ENCODE measurements around the gene CDCP1.

CDCP1 gene

DNA sequence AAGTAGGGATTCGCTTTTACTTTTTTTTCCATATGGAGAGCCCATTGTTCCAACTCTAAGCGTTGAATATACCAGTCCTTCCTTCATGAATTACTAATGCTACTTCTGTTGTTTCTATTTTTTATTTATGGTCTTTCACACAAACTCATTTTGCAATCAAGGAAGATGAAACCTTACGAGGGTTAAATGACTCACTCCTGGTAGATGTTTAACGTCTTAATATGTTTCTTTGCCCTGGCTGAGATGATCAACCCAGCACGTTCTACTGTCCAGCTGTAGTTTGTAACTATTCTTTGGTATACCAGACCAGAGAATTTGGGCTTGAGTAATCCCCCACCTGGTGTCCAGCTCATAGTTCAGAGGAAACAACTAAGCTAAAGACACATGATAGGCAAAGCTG lies 23.1 kb downstream of the CDCP1 start:
- peak overlapping the region in 13 of 21 experiments; percentile 4 to 74 (median 41) for H3K27ac ChIP-seq

DNA sequence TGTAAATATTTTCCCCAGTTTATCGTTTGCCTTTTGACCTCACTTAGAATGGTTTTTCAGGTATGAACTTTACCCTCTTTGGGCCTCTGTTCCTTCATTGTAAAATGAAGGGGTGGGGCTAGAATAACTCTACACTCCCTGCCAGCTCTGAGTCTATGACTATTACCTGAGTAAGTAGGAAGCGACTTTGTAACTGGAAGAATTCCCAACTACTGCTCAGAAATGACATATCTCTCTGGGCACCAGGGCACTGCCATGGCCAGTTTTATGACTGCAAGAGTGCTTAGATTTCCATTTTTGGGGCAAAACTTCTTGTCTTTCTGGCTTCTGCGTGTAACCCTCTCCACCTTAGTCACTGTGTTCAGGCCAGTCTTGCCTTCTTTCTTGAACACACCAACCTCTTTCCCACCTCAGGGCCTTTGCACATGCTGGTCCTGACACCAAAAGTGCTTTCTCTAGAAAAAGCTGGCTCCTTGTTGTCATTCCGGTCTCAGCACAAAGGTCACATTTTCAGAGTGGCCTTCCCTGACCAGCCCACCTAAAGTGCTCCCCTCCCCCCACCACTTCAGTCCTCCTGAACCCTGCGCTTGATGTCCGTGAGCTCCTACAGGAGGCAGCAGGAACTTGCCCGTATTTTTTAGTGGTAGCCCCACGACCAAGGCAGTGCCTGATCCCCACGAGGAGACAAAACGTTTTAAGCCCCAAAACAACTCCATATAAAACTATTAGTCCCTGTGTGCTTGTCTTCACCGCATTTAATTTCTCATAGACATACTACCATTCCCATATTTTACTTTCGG lies 25.6 kb downstream of the CDCP1 start:
- H3K4me3 ChIP-seq = no peak overlapping the region
- no peak overlapping the region for H3K27ac ChIP-seq

More for the DNA sequence above, 23.1 kb downstream of the CDCP1 start:
- H3K4me3 ChIP-seq = no peak overlapping the region

GRCh38 chr3:45119824-45120358 lies 26.3 kb downstream of the CDCP1 start:
- Histone ChIP-seq H3K4me3 (no peak overlapping the region), H3K27ac (no peak overlapping the region)

DNA sequence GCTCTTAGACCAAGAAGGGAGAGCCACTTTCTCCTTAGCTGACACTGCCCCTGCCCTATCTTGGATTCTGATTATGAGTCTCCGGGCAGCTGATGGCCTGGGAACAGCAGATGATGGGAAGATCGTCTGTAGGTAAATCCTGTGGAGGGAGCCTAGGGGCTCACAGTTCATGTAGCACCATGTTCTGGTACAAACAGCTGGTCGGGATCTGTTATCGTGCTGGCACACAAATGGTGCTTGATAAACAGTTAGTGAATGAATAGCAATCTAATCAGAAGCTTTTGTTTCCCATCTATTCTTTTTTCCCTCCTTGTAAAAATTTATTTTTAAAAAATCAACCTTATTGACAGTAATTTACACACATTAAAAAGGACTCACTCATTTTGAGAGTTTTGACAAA lies 26.8 kb downstream of the CDCP1 start:
- no peak overlapping the region for H3K4me3 ChIP-seq
- no peak overlapping the region for H3K27ac ChIP-seq

DNA sequence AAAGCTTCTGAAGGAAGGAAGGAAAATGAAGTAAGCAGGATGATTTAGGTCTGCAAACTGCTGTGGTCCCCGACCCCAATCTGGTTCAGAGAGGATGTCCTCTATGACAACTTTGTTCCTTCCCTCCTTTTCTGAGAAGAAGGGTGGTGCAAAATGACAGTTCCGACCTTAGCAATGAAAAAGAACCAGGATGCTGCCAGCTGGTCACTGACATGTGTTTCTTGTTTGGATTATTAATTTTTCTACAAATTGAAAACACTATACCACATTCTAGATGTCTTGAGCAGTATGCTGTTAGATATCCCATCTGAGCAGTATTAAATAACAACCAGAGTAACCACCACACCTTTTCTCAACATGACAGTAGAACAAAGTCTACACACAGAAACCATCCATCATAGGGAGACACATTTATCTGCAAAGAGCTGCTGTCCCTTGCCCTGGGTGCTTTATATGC lies 27.5 kb downstream of the CDCP1 start:
- H3K4me3 ChIP-seq = no peak overlapping the region
- H3K27ac ChIP-seq = no peak overlapping the region

DNA sequence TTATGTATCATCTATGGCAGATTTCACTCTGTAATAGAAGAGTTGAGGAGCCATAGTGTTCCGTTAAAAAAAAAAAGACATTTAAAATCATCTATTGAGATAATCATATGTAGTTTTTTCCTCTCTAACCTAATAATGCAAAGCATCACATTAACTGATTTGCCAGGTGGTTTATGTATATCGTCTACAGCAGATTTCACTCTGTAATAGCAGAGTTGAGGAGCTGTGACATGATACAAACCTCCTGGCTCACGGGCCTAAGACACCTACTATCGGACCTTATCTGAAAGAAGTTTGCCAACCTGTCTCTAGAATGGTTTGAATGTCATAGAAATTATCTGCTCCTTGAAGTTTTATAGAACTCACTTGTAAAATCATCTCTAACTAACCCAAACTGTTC lies 29.8 kb downstream of the CDCP1 start:
- Histone ChIP-seq H3K27ac (no peak overlapping the region), H3K4me3 (no peak overlapping the region)

DNA sequence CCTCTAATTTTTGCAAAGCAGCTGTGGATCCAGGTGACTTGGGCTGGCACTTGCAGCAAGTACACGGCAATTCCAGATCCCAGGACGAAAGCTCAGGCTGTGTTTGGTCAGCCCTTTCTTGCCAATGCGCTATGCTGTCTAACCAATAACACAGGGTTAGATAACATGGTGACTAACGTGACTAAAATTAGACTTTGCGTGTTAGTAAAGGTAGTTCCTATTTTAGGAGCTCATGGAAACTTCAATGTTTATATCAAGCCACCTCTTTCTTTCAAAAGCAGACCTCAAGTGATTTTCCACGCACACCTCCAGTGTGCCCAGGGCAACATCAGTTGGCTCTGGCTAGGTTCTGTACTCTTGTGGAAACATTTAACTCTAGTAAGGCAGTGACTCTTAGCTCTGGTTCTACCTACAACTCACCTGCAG lies 32.5 kb downstream of the CDCP1 start:
- Histone ChIP-seq H3K4me3 (no peak overlapping the region), H3K27ac (no peak overlapping the region)

- Histone ChIP-seq H3K4me3 (no peak overlapping the region), H3K27ac (no peak overlapping the region)
Observed at GRCh38 chr3:45112939-45113338, 33.2 kb downstream of the CDCP1 start.

DNA sequence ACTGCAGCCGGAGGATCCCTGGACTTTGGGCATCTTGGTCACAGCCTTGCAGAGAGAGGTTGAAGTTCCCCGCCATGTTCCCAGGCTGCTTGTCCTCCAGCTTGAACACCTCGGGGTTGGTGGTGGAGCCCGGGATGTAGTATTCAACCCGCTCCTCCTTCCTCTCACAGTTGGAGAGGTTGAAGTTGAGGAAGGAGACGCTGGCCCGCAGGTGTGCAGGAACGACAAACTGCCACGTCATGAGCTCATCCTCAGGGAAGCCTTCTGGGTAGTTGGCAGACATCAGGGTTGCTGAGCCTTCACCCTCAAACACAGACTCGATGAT lies 35.7 kb downstream of the CDCP1 start:
- Histone ChIP-seq H3K4me3 (no peak overlapping the region), H3K27ac (peak overlapping the region in 4 of 21 experiments; percentile 10 to 55 (median 34))

DNA sequence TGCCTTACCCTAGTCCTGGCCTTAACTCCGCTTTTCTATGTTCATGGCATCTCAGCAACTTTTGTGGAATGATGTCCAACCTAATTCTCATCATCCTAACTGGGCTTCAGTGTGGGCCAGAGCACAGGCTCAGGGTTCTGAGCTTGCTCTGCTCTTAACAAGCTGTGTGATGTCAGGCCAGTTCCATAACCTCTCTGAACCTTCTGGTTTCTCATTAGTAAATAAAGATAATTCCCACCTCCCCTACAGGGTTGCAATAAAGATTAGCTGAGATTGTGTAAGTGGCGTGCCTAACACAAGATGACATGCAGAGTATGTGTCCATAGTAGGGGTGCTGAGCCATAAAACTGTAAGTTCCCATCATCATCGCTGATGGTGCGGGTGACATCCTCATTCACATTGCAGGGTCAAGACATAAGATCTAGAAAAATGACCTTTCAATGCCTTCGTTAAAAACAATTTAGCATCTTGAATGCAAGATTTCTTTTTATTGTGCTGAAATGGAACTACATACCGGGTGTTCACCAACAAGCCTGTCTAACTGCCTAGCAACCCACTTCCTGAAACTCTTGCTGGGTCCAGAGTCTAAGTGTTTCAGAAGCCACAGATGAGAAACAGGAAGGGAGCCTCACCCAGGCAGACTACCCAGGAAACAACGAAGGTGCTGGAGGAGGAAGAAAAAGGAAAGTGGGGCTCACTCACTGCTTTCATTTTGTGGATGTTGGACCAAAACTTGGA lies 36.2 kb downstream of the CDCP1 start:
- H3K4me3 ChIP-seq = no peak overlapping the region
- H3K27ac ChIP-seq = peak overlapping the region in 4 of 21 experiments; percentile 10 to 55 (median 34)

DNA sequence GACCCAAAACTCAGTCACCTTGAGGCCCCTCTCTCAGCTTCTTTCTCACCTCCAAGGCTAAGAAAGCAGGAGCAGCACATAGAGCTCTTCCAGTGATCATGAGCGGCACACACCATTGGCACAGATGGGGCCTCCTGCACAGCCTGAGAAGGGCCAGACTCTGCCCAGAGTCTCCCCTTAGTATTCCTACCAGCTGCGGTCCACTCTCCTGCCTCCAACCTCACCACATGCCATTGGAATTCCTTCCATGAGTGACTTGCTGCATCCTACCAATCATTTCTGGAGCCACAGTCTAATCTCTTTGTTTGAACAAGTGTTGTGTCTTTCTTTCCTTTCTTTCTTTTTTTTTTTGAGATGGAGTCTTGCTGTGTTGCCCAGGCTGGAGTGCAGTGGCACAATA lies 39.3 kb downstream of the CDCP1 start:
- H3K4me3 ChIP-seq = no peak overlapping the region
- peak overlapping the region in 3 of 21 experiments; percentile 33 to 52 (median 51) for H3K27ac ChIP-seq

DNA sequence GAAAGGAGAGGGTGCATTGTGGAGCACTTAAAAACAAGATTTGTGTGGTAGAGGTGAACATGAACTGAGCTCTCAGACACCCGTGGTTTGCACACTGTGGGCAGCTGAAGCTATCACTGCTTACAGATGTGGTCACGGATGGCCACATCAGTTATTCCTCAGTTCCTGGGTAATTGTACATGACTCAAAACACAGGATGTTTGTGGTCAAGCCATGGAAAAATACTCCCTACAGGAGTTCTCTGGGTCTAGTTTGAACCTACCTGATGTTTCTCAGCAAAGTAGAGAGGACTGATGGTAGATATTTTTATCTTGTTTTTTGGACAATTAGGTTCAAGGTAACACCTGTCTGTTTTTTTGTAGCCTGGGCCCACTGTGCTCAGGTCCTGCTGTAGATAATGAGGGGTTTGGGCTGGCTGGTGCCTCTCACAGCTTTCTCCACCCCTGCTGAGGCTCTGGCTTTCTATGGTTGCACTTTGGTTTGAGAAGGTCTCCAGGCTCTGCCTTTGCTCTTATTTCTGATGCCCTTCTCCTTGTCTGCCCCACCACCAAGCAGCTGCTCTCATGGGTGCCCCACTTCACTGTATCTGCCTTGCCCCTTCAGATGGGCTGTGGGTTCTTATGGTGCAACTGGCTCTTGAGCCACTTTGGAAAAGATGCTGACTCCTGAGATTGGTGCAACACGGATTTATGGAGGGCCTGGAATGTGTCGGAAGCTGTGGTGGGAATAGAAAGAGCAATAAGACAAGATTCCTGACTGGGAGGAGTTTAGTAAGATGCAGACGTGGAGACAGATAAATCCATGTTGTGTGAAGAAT lies 40.1 kb downstream of the CDCP1 start:
- Histone ChIP-seq H3K27ac (peak overlapping the region in 9 of 21 experiments; percentile 23 to 64 (median 52)), H3K4me3 (no peak overlapping the region)

DNA sequence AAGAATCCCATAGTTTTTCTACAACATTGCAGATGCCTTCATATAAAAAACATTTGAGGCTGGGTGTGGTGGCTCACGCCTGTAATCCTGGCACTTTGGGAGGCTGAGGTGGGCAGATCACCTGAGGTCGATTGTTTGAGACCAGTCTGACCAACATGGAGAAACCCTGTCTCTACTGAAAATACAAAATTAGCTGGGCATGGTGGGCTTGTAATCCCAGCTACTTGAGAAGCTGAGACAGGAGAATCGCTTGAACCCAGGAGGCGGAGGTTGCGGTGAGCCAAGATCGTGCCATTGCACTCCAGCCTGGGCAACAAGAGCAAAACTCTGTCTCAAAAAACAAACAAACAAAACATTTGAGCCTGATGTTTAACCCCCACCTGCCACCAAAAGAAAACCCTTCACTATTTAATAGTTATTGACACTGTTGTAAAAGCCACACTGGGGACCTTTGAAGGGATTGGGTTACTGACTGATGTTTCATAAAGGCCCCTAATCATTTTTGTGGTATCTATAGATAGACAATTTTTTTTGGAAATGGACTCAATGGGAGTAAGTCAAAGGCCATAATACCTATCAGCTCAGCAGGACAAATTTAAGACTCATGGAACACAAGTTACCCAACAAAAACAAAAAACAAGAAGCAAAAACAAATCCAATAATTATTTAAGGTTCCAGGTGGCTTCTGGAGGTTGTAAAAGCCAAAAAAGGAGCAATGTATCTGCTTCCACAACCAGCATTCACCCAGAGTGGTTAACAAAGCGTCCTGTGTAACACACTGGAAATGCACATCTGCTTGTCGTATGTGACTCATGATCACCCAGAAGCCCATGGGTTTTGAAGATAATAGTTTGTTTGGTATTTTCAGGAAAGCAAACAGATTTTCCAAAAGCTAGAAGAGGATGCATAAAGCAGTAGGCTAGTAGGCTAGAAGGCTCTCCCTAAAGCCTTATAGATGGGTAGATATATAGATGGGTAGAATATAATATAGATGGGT lies 41.2 kb downstream of the CDCP1 start:
- H3K27ac ChIP-seq = peak overlapping the region in 6 of 21 experiments; percentile 31 to 64 (median 52)

DNA sequence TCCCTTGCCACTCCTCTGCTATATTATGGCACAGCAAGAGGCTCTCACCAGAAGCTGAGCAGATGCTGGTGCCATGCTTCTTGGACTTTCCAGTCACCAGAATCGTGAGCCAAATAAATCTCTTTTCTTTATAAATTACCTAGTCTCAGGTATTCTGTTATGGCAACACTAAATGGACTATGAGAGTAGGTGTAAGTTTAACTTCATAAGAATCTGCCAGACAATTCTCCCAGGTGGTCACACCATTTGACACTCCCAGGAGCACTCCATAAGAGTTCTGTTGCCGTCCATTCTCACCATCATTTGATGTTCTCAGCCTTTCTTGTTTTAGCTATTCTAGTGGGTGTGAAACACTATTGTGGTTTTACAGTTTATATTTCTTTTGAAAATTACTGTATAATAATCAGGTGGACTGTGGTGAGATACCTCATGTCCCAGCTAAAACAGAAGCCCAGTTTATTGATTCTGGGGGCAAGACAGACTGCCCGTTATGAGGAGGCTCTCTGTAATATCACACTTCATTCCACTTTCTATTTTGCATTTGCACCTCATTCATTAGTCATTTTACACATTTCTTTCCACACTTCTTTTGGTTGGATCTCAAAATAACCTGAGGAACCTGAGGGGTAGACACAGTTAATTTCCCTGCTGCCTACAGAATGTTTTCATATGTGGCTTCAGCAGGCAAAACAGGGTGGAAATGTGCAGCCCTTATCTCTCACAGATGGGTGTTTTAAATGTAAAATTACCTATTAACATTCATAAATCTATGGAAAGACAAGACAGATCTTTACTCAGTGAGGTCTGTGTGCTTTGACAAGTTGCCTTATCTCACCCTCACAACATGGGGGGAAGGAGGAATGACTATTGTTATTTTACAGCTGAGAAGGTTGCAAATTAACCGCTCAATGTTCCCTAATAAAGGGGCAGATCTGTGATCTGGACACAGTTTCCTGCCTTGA lies 42.1 kb downstream of the CDCP1 start:
- Histone ChIP-seq H3K27ac (peak overlapping the region in 2 of 21 experiments; percentile 17 to 51), H3K4me3 (no peak overlapping the region)

More for the DNA sequence above, 41.2 kb downstream of the CDCP1 start:
- no peak overlapping the region for H3K4me3 ChIP-seq

GRCh38 chr3:45103334-45103733 lies 42.8 kb downstream of the CDCP1 start:
- no peak overlapping the region for H3K4me3 ChIP-seq
- H3K27ac ChIP-seq = no peak overlapping the region

DNA sequence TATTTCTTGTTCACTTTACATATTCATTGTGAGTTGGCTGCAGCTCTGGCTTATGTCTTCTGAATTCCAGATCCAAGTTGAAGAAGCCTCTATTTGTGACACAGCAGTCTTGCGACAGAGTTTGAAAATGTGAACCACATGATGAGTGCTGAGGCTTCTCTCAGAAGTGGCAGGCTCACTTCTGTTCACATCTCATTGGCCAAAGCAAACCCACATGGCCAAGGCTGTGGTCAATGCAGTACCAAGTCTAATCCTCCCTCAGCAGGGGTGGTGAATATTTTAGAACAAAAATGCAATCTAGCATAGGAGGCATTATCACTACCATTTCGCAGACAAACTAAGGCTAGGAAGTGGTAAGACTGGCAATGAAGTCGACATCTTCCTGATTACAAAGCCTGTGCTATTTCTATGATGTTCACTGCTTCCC lies 45.2 kb downstream of the CDCP1 start:
- H3K4me3 ChIP-seq = no peak overlapping the region
- H3K27ac ChIP-seq = peak overlapping the region in 10 of 21 experiments; percentile 17 to 60 (median 42)

GRCh38 chr3:45098310-45098709 lies 47.9 kb downstream of the CDCP1 start:
- Histone ChIP-seq H3K4me3 (no peak overlapping the region), H3K27ac (no peak overlapping the region)
